Glutamatergic neuron (in vitro differentiated cells): ENCODE measurements around the gene DISC1. TPM values are rescaled to one million over a fixed set of nuclear protein-coding genes. Genes with fewer than 3 reads are reported as not detected.
A peak's percentile ranks its signal among the peaks of the same experiment; 100 is the strongest.

Experiments
- DNase-seq: peaks from one replicate; pipeline ENCODE4 v3.0.0; 2022
- H3K27ac Mint-ChIP-seq: one replicate; pipeline ENCODE4 v1.8.0; 2020; ENCODE audit warnings: mild to moderate bottlenecking, mixed read lengths, inconsistent platforms; ENCODE audit not compliant: unreplicated experiment
- H3K27me3 Mint-ChIP-seq: one replicate; pipeline ENCODE4 v1.8.0; 2020; ENCODE audit warnings: mild to moderate bottlenecking, moderate library complexity, mixed read lengths, inconsistent platforms; ENCODE audit not compliant: unreplicated experiment
- H3K36me3 Mint-ChIP-seq: one replicate; pipeline ENCODE4 v1.8.0; 2020; ENCODE audit warnings: mild to moderate bottlenecking, mixed read lengths, inconsistent platforms; ENCODE audit not compliant: unreplicated experiment
- H3K4me1 Mint-ChIP-seq: one replicate; pipeline ENCODE4 v1.8.0; 2020; ENCODE audit warnings: mild to moderate bottlenecking, low read depth, mixed read lengths, inconsistent platforms; ENCODE audit not compliant: unreplicated experiment
- H3K4me3 Mint-ChIP-seq: one replicate; pipeline ENCODE4 v1.8.0; 2020; ENCODE audit warnings: mild to moderate bottlenecking, mixed read lengths, inconsistent platforms; ENCODE audit not compliant: unreplicated experiment
- H3K9me3 Mint-ChIP-seq: one replicate; pipeline ENCODE4 v1.8.0; 2020; ENCODE audit warnings: mild to moderate bottlenecking, moderate library complexity, mixed read lengths, inconsistent platforms; ENCODE audit not compliant: unreplicated experiment
- CTCF ChIP-seq: fragments of 200-600 bp; sonication (generic); IDR thresholded peaks from one replicate; pipeline ENCODE4 v1.5.0; 2021; ENCODE audit not compliant: partially characterized antibody, unreplicated experiment
- total RNA-seq: library from RNA; stranded (reverse); fragmentation: NEBNext Ultra II Directional; extraction: Animal tissue kit (Norgen Biotek cat#: 25700); gene quantifications from one replicate; pipeline ENCODE4 v1.2.1, GENCODE V29; 2021; ENCODE audit not compliant: unreplicated experiment

The DISC1 gene
- total RNA-seq, 1 donor from 2014 or later, result 9.1 TPM

DNA sequence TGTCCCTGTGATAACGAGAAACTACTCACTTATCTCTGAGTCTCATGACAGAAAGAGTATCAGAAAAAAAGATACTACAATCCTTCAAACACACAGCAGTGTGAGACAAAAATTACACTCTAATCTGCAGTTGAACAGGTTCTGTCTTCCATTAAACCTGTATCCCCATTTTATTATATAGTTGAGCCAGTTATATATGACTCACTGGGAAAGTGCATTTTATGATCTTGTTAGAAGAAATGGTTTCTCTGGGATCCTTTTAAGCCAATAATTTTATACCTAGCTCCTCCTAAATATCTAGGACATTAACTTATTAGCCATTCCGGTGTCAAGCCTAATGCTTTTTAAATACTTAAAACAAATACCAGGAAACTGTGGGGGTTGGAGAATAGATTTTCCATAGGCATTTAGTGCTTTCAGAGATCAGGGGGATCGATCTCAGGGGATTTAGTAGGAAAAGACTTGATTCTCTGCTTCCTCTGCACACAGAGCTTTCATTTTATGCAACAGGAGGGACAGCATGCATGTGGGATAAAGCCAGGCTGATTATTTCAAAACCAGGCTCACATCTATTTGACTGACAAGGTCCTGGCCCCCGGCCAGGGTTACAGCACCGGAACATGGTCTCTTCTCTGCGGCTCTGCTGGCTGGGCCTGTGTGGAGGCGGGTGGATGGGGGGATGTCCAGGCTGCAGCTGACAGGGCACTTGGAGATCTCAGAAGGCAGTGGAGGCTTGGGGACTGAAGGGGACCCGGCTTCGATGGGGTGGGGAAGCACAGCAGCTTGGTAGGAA lies 310.6 kb downstream of the DISC1 start:
- Mint-ChIP-seq H3K27me3 (peaks cover 4% of the 10 kb centered on the region), H3K9me3 (no peaks in the 10 kb centered on the region), H3K4me3 (no peak overlapping the region), H3K4me1 (peaks cover 33% of the 10 kb centered on the region), H3K27ac (no peak overlapping the region), H3K36me3 (no peaks in the 10 kb centered on the region)
- TF ChIP-seq CTCF, result no peak
- DNase-seq, result no peak

DNA sequence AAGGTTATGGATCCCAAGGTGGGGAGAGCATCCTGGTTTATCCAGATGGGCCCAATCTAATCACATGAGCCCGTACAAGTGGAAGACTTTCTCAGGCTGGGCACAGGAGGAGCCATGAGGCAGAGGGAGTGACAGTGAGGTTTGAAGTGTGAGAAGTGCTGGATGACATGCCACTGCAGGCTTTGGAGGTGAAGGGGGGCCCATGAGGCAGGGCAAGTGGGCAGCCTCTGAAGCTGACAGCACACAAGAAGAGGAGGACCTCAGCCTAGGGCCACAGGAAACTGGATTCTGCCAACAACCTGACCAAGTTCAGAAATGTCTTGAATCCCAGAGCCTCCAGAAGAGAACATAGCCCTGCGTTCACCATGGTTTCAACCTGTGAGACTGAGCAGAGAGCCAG lies 311.6 kb downstream of the DISC1 start:
- Mint-ChIP-seq H3K4me3 (no peak overlapping the region), H3K36me3 (no peaks in the 10 kb centered on the region)

GRCh38 chr1:231938711-231939110 lies 312.1 kb downstream of the DISC1 start:
- TF ChIP-seq CTCF, result no peak
- Mint-ChIP-seq H3K27ac (no peak overlapping the region), H3K4me1 (peaks cover 33% of the 10 kb centered on the region), H3K27me3 (peaks cover 4% of the 10 kb centered on the region), H3K36me3 (no peaks in the 10 kb centered on the region), H3K4me3 (no peak overlapping the region), H3K9me3 (no peaks in the 10 kb centered on the region)
- no peak for DNase-seq

More for the DNA sequence above, 311.6 kb downstream of the DISC1 start:
- Mint-ChIP-seq H3K27ac (no peak overlapping the region), H3K27me3 (peaks cover 4% of the 10 kb centered on the region), H3K4me1 (peaks cover 33% of the 10 kb centered on the region), H3K9me3 (no peaks in the 10 kb centered on the region)
- no peak for TF ChIP-seq CTCF
- no peak for DNase-seq

- no peaks in the 10 kb centered on the region for H3K9me3 Mint-ChIP-seq
- DNase-seq, result no peak
- peaks cover 3% of the 10 kb centered on the region for H3K27me3 Mint-ChIP-seq
- TF ChIP-seq CTCF, result no peak
- peaks cover 30% of the 10 kb centered on the region for H3K4me1 Mint-ChIP-seq
- no peaks in the 10 kb centered on the region for H3K36me3 Mint-ChIP-seq
- no peak overlapping the region for H3K27ac Mint-ChIP-seq
- H3K4me3 Mint-ChIP-seq, result no peak overlapping the region
Observed at GRCh38 chr1:231939118-231939517, 312.5 kb downstream of the DISC1 start.

DNA sequence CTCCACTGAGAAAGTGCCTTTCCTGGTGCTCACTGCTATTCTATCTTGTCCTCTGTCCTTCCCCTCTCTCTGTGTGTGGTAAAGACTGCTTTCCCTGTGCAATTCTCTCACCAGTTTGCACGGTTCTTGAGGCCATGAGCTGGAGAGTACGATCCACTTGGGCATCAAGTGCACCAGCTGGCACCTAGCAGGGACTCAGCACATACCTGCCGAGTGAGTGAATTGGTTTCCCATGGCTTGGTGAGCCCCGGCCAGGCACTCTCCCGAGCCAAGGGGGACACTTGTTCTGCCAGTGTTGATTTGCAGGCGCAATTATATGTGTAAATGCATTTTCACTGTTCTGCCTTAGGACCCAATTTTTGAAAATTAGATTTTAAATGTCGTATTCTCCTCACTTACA lies 313.5 kb downstream of the DISC1 start:
- no peak for TF ChIP-seq CTCF
- no peak overlapping the region for H3K4me3 Mint-ChIP-seq
- H3K27ac Mint-ChIP-seq, result peak overlapping the region; percentile 9
- H3K36me3 Mint-ChIP-seq, result peaks cover 6% of the 10 kb centered on the region
- no peaks in the 10 kb centered on the region for H3K9me3 Mint-ChIP-seq
- peaks cover 26% of the 10 kb centered on the region for H3K4me1 Mint-ChIP-seq
- H3K27me3 Mint-ChIP-seq, result peaks cover 1% of the 10 kb centered on the region
- no peak for DNase-seq
